Heart left ventricle (tissue), 16 donors: Measurements from ENCODE around the gene SH2D5. TPM values are rescaled to one million over a fixed set of nuclear protein-coding genes. Genes with fewer than 3 reads are reported as not detected.

ENCODE experiments used
- ATAC-seq, 4 donors: fragments of 200-7000 bp; cut with Tn5 transposase; one replicate each; pipeline ENCODE4 v1.9.1; 2020 to 2022; ENCODE audit warnings: moderate library complexity in 4 of 4, mild to moderate bottlenecking in 3 of 4, moderate number of reproducible peaks in 1 of 4
- DNase-seq, 5 donors: peaks; one replicate each; pipeline ENCODE4 v3.0.0-alpha.2; 2020
- H3K27ac ChIP-seq, 12 donors: fragments of 200-600 bp; sonication (generic) in 4 of 12; one replicate each; pipeline versions ENCODE4 v1.5.0 to v1.8.0; 2016 to 2022; ENCODE audit warnings: mild to moderate bottlenecking in 2 of 12
- H3K27me3 ChIP-seq, 9 donors: fragments of 200-600 bp; sonication (generic) in 2 of 9; one replicate each; pipeline versions ENCODE4 v1.5.1 to v1.8.0; 2016 to 2022; ENCODE audit warnings: mild to moderate bottlenecking in 3 of 9
- H3K36me3 ChIP-seq, 9 donors: fragments of 200-600 bp; sonication (generic) in 2 of 9; one replicate each; pipeline versions ENCODE4 v1.5.0 to v1.8.0; 2018 to 2022; ENCODE audit warnings: mild to moderate bottlenecking in 2 of 9
- H3K4me1 ChIP-seq, 12 donors: fragments of 200-600 bp; sonication (generic) in 4 of 12; one replicate each; pipeline versions ENCODE4 v1.5.0 to v1.8.0; 2016 to 2022; ENCODE audit warnings: mild to moderate bottlenecking in 3 of 12
- H3K4me3 ChIP-seq, 12 donors: fragments of 200-600 bp; sonication (generic) in 4 of 12; one replicate each; pipeline versions ENCODE4 v1.5.0 to v1.8.0; 2017 to 2022; ENCODE audit warnings: mild to moderate bottlenecking in 9 of 12, moderate library complexity in 4 of 12
- H3K9me3 ChIP-seq, 12 donors: fragments of 200-600 bp; sonication (generic) in 4 of 12; one replicate each; pipeline versions ENCODE4 v1.5.0 to v1.8.0; 2016 to 2022; ENCODE audit warnings: mild to moderate bottlenecking in 1 of 12
- CTCF ChIP-seq, 12 donors: fragments of 200-600 bp; sonication (generic) in 4 of 12; IDR thresholded peaks; one replicate each; pipeline versions ENCODE4 v1.5.0 to v1.8.0; 2018 to 2022; ENCODE audit warnings: antibody characterized with exemption in 12 of 12, mild to moderate bottlenecking in 5 of 12
- POLR2A ChIP-seq, 2 donors: fragments of 450-650 bp; IDR thresholded peaks; one replicate each; pipeline ENCODE4 v1.6.1; 2017; ENCODE audit warnings: antibody characterized with exemption in 2 of 2, mild to moderate bottlenecking in 2 of 2, moderate library complexity in 2 of 2
- WGBS, 4 donors: extraction: QIAGEN DNeasy Blood & Tissue Kit in 2 of 4; methylation state at CpG; one replicate each; pipeline versions ENCODE4 v1.1.5 to v1.1.7; 2013 to 2018; 5-methylcytosine and 5-hydroxymethylcytosine counted together
- intact Hi-C, 10 donors: fragments of 100-400 bp; cut with DNase I; formaldehyde crosslinking; loops; one replicate each; pipeline versions ENCODE4 v1.11.1 to v1.14.2; 2022
- polyA plus RNA-seq, 2 donors: library from polyadenylated mRNA; stranded (reverse); fragments of 200-250 nt; gene quantifications; one replicate each; pipeline ENCODE4 v1.2.3, GENCODE V29; 2013
- total RNA-seq, 9 donors: library from RNA; depleted of rRNA in 2 of 9; stranded (reverse); fragments of >200 nt in 2 of 9; fragmentation: NEBNext Ultra II Directional in 3 of 9; extraction: Animal tissue kit (Norgen Biotek cat#: 25700) in 3 of 9; gene quantifications; one replicate each; pipeline versions ENCODE4 v1.1.0 to v1.2.4, GENCODE V29; 2016 to 2023
- donor health status: ischemic (EF 13 %, LVEDD 7.1; RV severe dilation, severe dysfunction).
- donor health status: healthy with polysubstance abuse.
- donor health status: DM: no; HTN: yes; CAD: no.
- donor health status: DM: no; HTN: no; CAD: no.
- donor health status: ischemic (EF 25% LVEDD 6.9; RV normal size, moderate dysfunction).
- donor health status: ischemic (EF 25% LVEDD 5.7; RV mildly dilated, moderate dysfunction).
- donor health status: healthy.
- donor health status: DM: yes; HTN: yes; CAD: no.
- donor health status: ischemic (EF 35%, LVEDD 5.7; RV mildly dilated, moderate dysfunction).
- donor health status: nonischemic (EF 11% LVEDD 7.7; RV severe dilation, severe dysfunction).
- donor health status: DM: yes; HTN: yes; CAD: no.
- donor health status: PGD.
- donor health status: ischemic (EF 29% LVEDD 5.4; RV normal size, mild dysfunction).
- donor health status: nonischemic (EF 23%, LVEDD 6.1; RV moderate dilation, normal function).

Gene SH2D5
- total and polyA plus RNA-seq, 11 donors, result 0.30 to 12.4 (median 0.67) TPM; not detected in 8

DNA sequence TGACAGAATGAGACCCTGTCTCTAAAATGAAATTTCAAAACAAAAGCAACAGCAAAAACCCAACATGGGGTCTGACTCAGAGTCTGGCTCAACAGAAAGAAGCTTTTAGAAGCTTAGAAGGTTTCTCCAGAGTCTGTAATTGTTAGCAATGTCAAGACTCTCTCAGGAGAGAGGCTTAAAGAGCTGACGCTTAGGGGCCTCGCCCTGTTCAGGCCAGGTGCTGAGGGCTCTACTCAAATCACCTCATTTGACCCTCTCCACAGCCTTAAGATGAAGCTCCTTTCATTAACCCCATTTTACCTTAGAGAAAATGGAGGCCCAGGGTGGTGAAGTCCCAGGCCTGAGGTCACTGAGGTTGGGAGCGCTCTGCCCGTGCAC is 9.4 kb downstream of the SH2D5 start:
- DNase-seq (no peak), ATAC-seq (no peak)
- no peaks in the 10 kb centered on the region for H3K36me3 ChIP-seq
- H3K27me3 ChIP-seq, result peaks cover 0 to 9% (median 0%) of the 10 kb centered on the region in 9 donors
- H3K4me1 ChIP-seq, result peaks cover 0 to 1% (median 0%) of the 10 kb centered on the region in 12 donors
- WGBS, 4 donors, result 84 to 93% (median 90%) methylated on average over 4 of the region's 4 CpGs
- no peak for TF ChIP-seq POLR2A (IDR thresholded peaks at IDR 0.05)
- no peak for TF ChIP-seq CTCF (IDR thresholded peaks at IDR 0.05)
- no peak overlapping the region for H3K4me3 ChIP-seq
- H3K9me3 ChIP-seq, result no peaks in the 10 kb centered on the region
- H3K27ac ChIP-seq, result no peak overlapping the region
- intact Hi-C loops, result loop anchor here in 1 of 10 donors (10.0 kb wide), 1 partner anchor 208 kb away; no protein-coding TSS in a partner anchor

- intact Hi-C loops, result loop anchor here in 1 of 10 donors (10.0 kb wide), 1 partner anchor 207 kb away; no protein-coding TSS in a partner anchor
- Histone ChIP-seq H3K36me3 (no peaks in the 10 kb centered on the region), H3K4me3 (no peak overlapping the region), H3K9me3 (no peaks in the 10 kb centered on the region), H3K27ac (no peak overlapping the region), H3K27me3 (peaks cover 0 to 17% (median 9%) of the 10 kb centered on the region in 9 donors), H3K4me1 (peaks cover 0 to 13% (median 5%) of the 10 kb centered on the region in 12 donors)
- no peak for ATAC-seq
- TF ChIP-seq POLR2A (IDR thresholded peaks at IDR 0.05) (no peak), CTCF (IDR thresholded peaks at IDR 0.05) (no peak)
- DNase-seq, result peak in 1 of 5 donors; percentile 45
- 89 to 94% (median 92%) methylated on average over 15 to 29 of the region's 29 CpGs for WGBS, 4 donors
Observed at GRCh38 chr1:20721117-20722061, 11.1 kb downstream of the SH2D5 start.

GRCh38 chr1:20720631-20721091 is 11.8 kb downstream of the SH2D5 start:
- ATAC-seq (no peak), DNase-seq (peak in 1 of 5 donors; percentile 44)
- peaks cover 0 to 22% (median 13%) of the 10 kb centered on the region in 9 donors for H3K27me3 ChIP-seq
- TF ChIP-seq CTCF (IDR thresholded peaks at IDR 0.05) (no peak), POLR2A (IDR thresholded peaks at IDR 0.05) (no peak)
- H3K9me3 ChIP-seq, result no peaks in the 10 kb centered on the region
- 88 to 93% (median 93%) methylated on average over 7 to 12 of the region's 12 CpGs for WGBS, 4 donors
- H3K4me1 ChIP-seq, result peaks cover 0 to 13% (median 5%) of the 10 kb centered on the region in 12 donors
- H3K27ac ChIP-seq, result no peak overlapping the region
- intact Hi-C loops, result loop anchor here in 1 of 10 donors (10.0 kb wide), 1 partner anchor 206 kb away; no protein-coding TSS in a partner anchor
- no peak overlapping the region for H3K4me3 ChIP-seq
- H3K36me3 ChIP-seq, result no peaks in the 10 kb centered on the region
